ENCODE data around the gene SCNM1. TPM values are rescaled to one million over a fixed set of nuclear protein-coding genes. Genes with fewer than 3 reads are reported as not detected.
"Not testable (repeated sequence)": the region's sequence is repeated elsewhere in the genome, so short reads cannot be mapped to it uniquely, and the experiment has no call there.

The SCNM1 gene
- total RNA-seq, 4 donors from 2014 or later, result 13.2 to 44.5 (median 24.5) TPM

DNA sequence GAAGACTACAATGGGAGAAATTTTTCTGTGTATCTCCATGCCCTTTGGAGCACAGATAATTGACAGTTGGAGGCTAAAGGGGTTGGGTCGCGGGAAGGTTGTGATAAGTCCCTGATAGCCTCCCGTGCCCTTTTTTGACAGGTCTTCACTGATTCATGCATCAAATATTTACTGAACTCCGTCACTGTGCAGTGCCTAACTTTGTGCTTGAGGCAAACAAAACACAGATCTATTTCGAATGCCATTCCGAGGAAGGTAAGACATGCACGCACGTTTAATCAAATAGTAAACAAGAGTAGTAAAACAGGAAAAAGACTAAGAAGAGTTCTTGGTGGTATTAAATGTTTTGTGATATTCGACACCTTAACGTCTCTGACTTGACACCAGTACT is 31.9 kb downstream of the SCNM1 start:
- peak overlapping the region; percentile 20 to 93 (median 92) for H3K27ac ChIP-seq
- intact Hi-C loops (cut with DNase I), result loop anchor here (5.0 kb wide), 1 partner anchor 54 kb away; the partner anchor contains the start of gene PSMD4
- 15 to 20% methylated on average over 10 of the region's 10 CpGs for WGBS, 2 donors
- TF ChIP-seq, protein P1, sequence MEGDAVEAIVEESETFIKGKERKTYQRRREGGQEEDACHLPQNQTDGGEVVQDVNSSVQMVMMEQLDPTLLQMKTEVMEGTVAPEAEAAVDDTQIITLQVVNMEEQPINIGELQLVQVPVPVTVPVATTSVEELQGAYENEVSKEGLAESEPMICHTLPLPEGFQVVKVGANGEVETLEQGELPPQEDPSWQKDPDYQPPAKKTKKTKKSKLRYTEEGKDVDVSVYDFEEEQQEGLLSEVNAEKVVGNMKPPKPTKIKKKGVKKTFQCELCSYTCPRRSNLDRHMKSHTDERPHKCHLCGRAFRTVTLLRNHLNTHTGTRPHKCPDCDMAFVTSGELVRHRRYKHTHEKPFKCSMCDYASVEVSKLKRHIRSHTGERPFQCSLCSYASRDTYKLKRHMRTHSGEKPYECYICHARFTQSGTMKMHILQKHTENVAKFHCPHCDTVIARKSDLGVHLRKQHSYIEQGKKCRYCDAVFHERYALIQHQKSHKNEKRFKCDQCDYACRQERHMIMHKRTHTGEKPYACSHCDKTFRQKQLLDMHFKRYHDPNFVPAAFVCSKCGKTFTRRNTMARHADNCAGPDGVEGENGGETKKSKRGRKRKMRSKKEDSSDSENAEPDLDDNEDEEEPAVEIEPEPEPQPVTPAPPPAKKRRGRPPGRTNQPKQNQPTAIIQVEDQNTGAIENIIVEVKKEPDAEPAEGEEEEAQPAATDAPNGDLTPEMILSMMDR (IDR thresholded peaks at IDR 0.05), result no peak
- no peak for TF ChIP-seq POLR2A (IDR thresholded peaks at IDR 0.05)
- no peaks in the 10 kb centered on the region for H3K9me3 ChIP-seq
- no peaks in the 10 kb centered on the region for H3K27me3 ChIP-seq
- peaks cover 0 to 6% of the 10 kb centered on the region in 2 donors for H3K36me3 ChIP-seq
- H3K4me3 ChIP-seq (replicated peaks in 1 of 3), result peak overlapping the region in 1 of 3 donors; percentile 89
- DNase-seq, result no peak
- H3K4me1 ChIP-seq, result peaks cover 17 to 33% of the 10 kb centered on the region in 2 donors

DNA sequence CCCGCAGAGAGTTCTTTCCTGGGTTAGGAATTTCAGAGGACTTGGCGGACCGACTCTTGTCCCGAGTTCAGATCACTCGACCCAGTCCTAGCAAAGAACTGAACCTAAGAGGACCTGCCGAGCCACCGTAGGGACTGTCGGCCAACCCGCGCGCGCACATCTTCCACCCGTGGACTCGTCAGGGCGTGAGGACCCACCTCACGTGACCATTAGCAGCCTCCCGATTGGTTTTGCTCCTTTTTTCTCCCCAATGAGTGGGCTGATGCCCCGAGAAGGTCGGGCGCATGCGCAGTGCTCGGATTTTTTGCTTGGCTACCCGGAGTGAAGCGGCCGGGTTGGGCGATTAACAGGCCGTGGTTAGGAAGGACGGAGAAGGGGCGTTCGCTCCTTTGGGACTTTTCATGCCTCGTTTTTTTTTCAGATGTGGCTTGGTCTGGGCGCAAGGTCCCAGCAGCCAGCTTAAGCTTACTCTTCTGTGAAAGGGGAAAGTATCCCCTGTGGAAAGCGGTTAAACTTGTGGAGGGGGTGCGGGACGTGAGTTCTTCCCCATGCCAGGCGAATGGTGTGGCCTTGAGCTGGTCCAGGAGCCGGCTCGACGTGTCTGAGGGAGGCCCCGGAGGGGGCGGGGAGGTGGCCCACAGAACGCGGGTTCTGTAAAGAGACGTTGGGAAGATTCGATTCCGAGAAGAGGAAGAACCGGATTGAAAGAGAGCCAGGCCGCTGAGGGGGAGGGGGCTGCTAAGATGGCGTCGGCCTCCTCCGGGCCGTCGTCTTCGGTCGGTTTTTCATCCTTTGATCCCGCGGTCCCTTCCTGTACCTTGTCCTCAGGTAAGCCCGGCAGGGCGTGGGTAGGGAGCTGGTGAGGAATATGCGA is 32.5 kb downstream of the SCNM1 start, which contains the start of gene PIP5K1A:
Gene PIP5K1A, plus strand, starts transcription at position 299 of the 874 bp plus-strand sequence. Its CDS starts 445 bp downstream, at position 744.
- peak within 1 kb of the TSS; percentile 12 to 89 (median 79) for H3K4me3 ChIP-seq (replicated peaks in 1 of 3)
- H3K9me3 ChIP-seq, result no peaks in the 10 kb centered on the region
- TF ChIP-seq, protein P1 (IDR thresholded peaks at IDR 0.05), result no peak
- peak; percentile 71 to 87 for TF ChIP-seq POLR2A (IDR thresholded peaks at IDR 0.05)
- DNase-seq, result peak; percentile 98 to 99
- intact Hi-C loops (cut with DNase I), result loop anchor here (5.0 kb wide), 1 partner anchor 54 kb away; the partner anchor contains the start of gene PSMD4
- H3K36me3 ChIP-seq, result peaks cover 0 to 10% of the 10 kb centered on the region in 2 donors
- H3K4me1 ChIP-seq, result peaks cover 17 to 33% of the 10 kb centered on the region in 2 donors
- no peaks in the 10 kb centered on the region for H3K27me3 ChIP-seq
- 0 to 1% methylated on average over 60 of the region's 60 CpGs for WGBS, 2 donors
- H3K27ac ChIP-seq, result peak within 1 kb of the TSS; percentile 79 to 93 (median 92)

DNA sequence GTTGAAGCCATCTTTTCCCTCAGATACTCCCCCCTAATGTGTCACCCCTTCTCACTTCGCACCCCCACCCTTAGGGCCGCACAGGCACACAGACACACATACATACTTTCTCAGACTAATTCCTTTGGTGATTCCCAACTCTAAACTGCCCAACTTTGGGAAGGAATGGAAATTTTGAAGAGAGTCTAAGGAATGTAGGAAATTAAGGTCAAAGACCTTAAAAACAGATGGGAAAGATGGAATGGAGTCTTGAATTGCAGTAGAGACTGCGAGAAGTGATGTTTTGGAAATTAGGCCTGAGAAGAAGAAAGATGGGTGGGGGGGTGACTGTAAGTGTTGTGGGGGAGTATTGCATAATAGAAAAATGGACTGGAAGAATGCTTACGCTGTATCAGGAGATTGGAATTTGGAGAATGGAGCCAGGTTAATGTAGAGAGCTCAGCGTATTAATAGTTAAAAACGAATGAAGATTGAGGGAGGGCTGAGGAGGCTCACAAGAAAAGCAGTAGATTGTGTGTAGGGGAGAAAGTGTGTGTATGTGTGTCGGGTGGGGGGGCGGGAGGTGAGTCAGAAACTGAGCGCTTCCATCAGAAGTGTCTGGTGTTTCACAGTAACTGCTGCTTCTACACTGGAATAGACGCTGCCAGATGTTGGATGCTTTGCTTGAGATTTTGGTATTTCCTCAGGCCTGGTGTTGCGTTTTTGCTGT is 34.1 kb downstream of the SCNM1 start:
- Histone ChIP-seq H3K4me3 (replicated peaks in 1 of 3) (peak overlapping the region; percentile 12 to 89 (median 79)), H3K36me3 (peaks cover 0 to 10% of the 10 kb centered on the region in 2 donors), H3K27ac (peak overlapping the region in 2 of 3 donors; percentile 92 to 93), H3K4me1 (peaks cover 21 to 30% of the 10 kb centered on the region in 2 donors), H3K9me3 (no peaks in the 10 kb centered on the region), H3K27me3 (no peaks in the 10 kb centered on the region)
- 19% methylated on average over 11 of the region's 11 CpGs for WGBS, 2 donors
- DNase-seq, result no peak
- TF ChIP-seq, protein P1 (IDR thresholded peaks at IDR 0.05), result no peak
- intact Hi-C loops (cut with DNase I), result loop anchor here (5.0 kb wide), 2 partner anchors 52 to 152 kb away; partner anchors contain the start of gene PSMD4

DNA sequence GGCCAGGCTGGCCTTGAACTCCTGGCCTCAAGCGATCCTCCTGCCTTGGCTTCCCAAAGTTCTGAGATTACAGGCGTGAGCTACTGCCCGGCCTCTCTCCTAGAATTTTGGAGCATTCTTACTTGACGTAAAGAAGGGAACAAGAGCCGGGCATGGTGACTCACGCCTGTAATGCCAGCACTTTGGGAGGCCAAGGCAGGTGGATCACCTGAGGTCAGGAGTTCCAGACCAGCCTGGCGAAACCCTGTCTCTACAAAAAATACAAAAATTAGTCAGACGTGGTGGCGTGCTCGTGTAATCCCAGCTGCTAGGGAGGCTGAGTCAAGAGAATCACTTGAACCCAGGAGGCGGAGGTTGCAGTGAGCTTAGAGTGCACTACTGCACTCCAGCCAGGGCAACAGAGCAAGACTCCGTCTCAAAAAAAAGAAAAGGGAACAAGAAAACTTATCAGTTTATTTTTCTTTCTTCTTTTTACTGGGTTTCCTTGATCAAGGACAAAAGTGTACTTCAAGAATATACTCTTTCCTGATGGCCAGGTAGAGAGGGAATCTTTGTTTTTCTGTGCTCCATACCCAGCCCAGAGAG is 39.5 kb downstream of the SCNM1 start:
- H3K4me3 ChIP-seq (replicated peaks in 1 of 3); intact Hi-C loops (cut with DNase I); DNase-seq; H3K9me3 ChIP-seq; H3K27me3 ChIP-seq: not testable (repeated sequence)
- Histone ChIP-seq H3K4me1 (peaks cover 21 to 29% of the 10 kb centered on the region in 2 donors), H3K27ac (peak overlapping the region in 1 of 3 donors; percentile 64), H3K36me3 (peaks cover 8 to 14% of the 10 kb centered on the region in 2 donors)
- WGBS, 2 donors, result 93 to 96% methylated on average over 12 of the region's 12 CpGs

DNA sequence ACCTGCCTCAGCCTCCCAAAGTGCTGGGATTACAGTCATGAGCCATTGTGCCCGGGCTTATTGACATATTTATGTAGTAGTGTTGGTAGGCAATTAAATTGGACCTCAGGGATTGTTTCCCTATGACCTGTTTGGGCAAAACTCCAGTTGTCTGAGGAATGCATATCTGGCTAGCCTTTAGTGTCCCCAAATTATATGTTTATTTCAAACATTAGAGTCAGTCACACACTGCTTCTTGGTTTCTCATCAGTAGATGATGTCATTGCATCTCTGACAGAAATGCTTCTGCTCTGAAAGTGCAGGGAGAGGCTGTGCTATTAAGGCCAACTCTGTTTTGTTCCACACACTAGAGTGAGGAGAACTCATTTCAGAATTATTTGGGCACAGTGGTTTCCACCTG is 44.9 kb downstream of the SCNM1 start:
- TF ChIP-seq POLR2A (IDR thresholded peaks at IDR 0.05), result no peak
- TF ChIP-seq, protein P1 (IDR thresholded peaks at IDR 0.05), result no peak
- no peaks in the 10 kb centered on the region for H3K9me3 ChIP-seq
- peaks cover 8 to 9% of the 10 kb centered on the region in 2 donors for H3K36me3 ChIP-seq
- H3K27me3 ChIP-seq, result no peaks in the 10 kb centered on the region
- DNase-seq, result no peak
- WGBS, 2 donors, result 82% methylated on average over 1 of the region's 1 CpG
- H3K4me3 ChIP-seq (replicated peaks in 1 of 3), result no peak overlapping the region
- H3K27ac ChIP-seq, result no peak overlapping the region
- H3K4me1 ChIP-seq, result peaks cover 9 to 12% of the 10 kb centered on the region in 2 donors
- intact Hi-C loops (cut with DNase I), result no loop called here

Data from thyroid gland (tissue), 4 donors.